Loucy (cell line): ENCODE data around the gene ZFYVE1.
A peak's percentile ranks its signal among the peaks of the same experiment; 100 is the strongest.
"Not testable (repeated sequence)": the region's sequence is repeated elsewhere in the genome, so short reads cannot be mapped to it uniquely, and the experiment has no call there.

Source experiments
- H2AFZ ChIP-seq: fragments of 200-600 bp; sonication (generic); 2 replicates; pipeline ENCODE4 v1.6.0; 2016; ENCODE audit warnings: antibody characterized with exemption, mild to moderate bottlenecking, low read length, moderate library complexity
- H3F3A ChIP-seq: fragments of 200-600 bp; 2 replicates; pipeline ENCODE4 v1.6.0; 2016; ENCODE audit warnings: antibody characterized with exemption, low read depth, mild to moderate bottlenecking
- H3K27me3 ChIP-seq: fragments of 200-600 bp; sonication (generic); 2 replicates; pipeline ENCODE4 v1.6.1; 2014; ENCODE audit warnings: low read length, mild to moderate bottlenecking; ENCODE audit not compliant: insufficient read depth, poor library complexity, severe bottlenecking
- H3K36me3 ChIP-seq: fragments of 200-600 bp; sonication (generic); 2 replicates; pipeline ENCODE4 v1.6.1; 2016; ENCODE audit warnings: low read length; ENCODE audit not compliant: insufficient read depth
- H3K4me1 ChIP-seq: fragments of 200-600 bp; sonication (generic); 2 replicates; pipeline ENCODE4 v1.5.1; 2014; ENCODE audit warnings: low read length, mild to moderate bottlenecking; ENCODE audit not compliant: insufficient read depth, poor library complexity, severe bottlenecking
- H3K4me2 ChIP-seq: fragments of 200-600 bp; sonication (generic); 2 replicates; pipeline ENCODE4 v1.6.0; 2014; ENCODE audit warnings: antibody characterized with exemption, low read length, low read depth, mild to moderate bottlenecking; ENCODE audit not compliant: poor library complexity, severe bottlenecking
- H3K4me3 ChIP-seq: fragments of 200-600 bp; sonication (generic); 2 replicates; pipeline ENCODE4 v1.5.1; 2014; ENCODE audit warnings: low read length, mild to moderate bottlenecking, mixed read lengths; ENCODE audit not compliant: poor library complexity, severe bottlenecking
- H3K79me2 ChIP-seq: fragments of 200-600 bp; sonication (generic); 2 replicates; pipeline ENCODE4 v1.6.1; 2014; ENCODE audit warnings: low read length; ENCODE audit not compliant: insufficient read depth
- H3K9ac ChIP-seq: fragments of 200-600 bp; sonication (generic); 2 replicates; pipeline ENCODE4 v1.6.0; 2014; ENCODE audit warnings: mild to moderate bottlenecking, low read depth, low read length, moderate library complexity; ENCODE audit not compliant: poor library complexity, severe bottlenecking
- H3K9me2 ChIP-seq: fragments of 200-600 bp; sonication (generic); replicated peaks from 2 replicates; pipeline ENCODE4 v1.6.1; 2016; ENCODE audit warnings: low read depth, low read length, mixed read lengths
- H3K9me3 ChIP-seq: fragments of 200-600 bp; sonication (generic); 2 replicates; pipeline ENCODE4 v1.6.1; 2014; ENCODE audit warnings: mild to moderate bottlenecking, antibody characterized with exemption, low read length, low read depth; ENCODE audit not compliant: insufficient read depth
- H4K20me1 ChIP-seq: fragments of 200-600 bp; sonication (generic); 2 replicates; pipeline ENCODE4 v1.6.0; 2014; ENCODE audit warnings: antibody characterized with exemption, low read length, mild to moderate bottlenecking; ENCODE audit not compliant: insufficient read depth, poor library complexity, severe bottlenecking
- EZH2phosphoT487 ChIP-seq: fragments of 200-600 bp; IDR thresholded peaks from 2 replicates; pipeline ENCODE4 v1.6.1; 2018; ENCODE audit warnings: antibody characterized with exemption, mild to moderate bottlenecking, moderate library complexity, borderline replicate concordance
- TF ChIP-seq, protein P1 (sequence below): fragments of 200-600 bp; sonication (generic); conservative IDR thresholded peaks from 2 replicates; pipeline ENCODE4 v1.5.1; 2014; ENCODE audit warnings: mild to moderate bottlenecking, antibody characterized with exemption, low read length

The ZFYVE1 gene

DNA sequence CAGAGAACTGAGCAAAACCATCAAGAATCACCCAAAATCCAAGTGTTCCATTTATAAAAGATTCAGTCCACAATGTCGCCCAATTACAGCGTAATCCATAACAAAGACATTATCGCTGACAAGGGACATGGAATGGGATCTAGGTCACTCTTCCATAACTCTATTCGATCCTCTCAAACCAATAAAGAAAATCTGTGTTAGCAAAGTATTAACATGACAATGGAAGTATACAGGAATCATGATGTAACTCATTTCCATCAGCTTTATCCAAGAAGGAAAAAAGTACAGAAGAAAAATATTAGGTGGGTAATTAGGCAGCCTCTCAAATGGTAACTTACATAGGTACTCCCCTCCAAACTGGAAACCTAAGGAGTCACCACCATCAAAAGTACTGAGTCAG lies 4.9 kb downstream of the ZFYVE1 start:
- H3K4me3 ChIP-seq: peak overlapping the region; percentile 65
- no peaks in the 10 kb centered on the region; the same call in 1 of the 2 replicates for H3K36me3 ChIP-seq
- H3F3A ChIP-seq: no peaks in the 10 kb centered on the region
- peaks cover 12% of the 10 kb centered on the region for H4K20me1 ChIP-seq
- TF ChIP-seq, protein P1, sequence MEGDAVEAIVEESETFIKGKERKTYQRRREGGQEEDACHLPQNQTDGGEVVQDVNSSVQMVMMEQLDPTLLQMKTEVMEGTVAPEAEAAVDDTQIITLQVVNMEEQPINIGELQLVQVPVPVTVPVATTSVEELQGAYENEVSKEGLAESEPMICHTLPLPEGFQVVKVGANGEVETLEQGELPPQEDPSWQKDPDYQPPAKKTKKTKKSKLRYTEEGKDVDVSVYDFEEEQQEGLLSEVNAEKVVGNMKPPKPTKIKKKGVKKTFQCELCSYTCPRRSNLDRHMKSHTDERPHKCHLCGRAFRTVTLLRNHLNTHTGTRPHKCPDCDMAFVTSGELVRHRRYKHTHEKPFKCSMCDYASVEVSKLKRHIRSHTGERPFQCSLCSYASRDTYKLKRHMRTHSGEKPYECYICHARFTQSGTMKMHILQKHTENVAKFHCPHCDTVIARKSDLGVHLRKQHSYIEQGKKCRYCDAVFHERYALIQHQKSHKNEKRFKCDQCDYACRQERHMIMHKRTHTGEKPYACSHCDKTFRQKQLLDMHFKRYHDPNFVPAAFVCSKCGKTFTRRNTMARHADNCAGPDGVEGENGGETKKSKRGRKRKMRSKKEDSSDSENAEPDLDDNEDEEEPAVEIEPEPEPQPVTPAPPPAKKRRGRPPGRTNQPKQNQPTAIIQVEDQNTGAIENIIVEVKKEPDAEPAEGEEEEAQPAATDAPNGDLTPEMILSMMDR: no peak
- no peak for TF ChIP-seq EZH2phosphoT487
- peaks cover 76% of the 10 kb centered on the region for H3K79me2 ChIP-seq
- H3K4me2 ChIP-seq: peak overlapping the region; percentile 90
- H2AFZ ChIP-seq: no peak overlapping the region
- H3K9me2 ChIP-seq: no peaks in the 10 kb centered on the region
- H3K9ac ChIP-seq: peak overlapping the region; percentile 34
- no peaks in the 10 kb centered on the region for H3K9me3 ChIP-seq
- H3K4me1 ChIP-seq: peaks cover 41% of the 10 kb centered on the region
- H3K27me3 ChIP-seq: no peaks in the 10 kb centered on the region

GRCh38 chr14:73016011-73016410 lies 10.9 kb downstream of the ZFYVE1 start:
- H3F3A ChIP-seq, H3K4me3 ChIP-seq, H2AFZ ChIP-seq, H3K4me1 ChIP-seq, H3K9ac ChIP-seq, H4K20me1 ChIP-seq, H3K9me2 ChIP-seq, H3K27me3 ChIP-seq, H3K9me3 ChIP-seq, H3K4me2 ChIP-seq: not testable (repeated sequence)
- Histone ChIP-seq H3K79me2 (peaks cover 39% of the 10 kb centered on the region), H3K36me3 (peaks cover 10% of the 10 kb centered on the region; the same call in 1 of the 2 replicates)

DNA sequence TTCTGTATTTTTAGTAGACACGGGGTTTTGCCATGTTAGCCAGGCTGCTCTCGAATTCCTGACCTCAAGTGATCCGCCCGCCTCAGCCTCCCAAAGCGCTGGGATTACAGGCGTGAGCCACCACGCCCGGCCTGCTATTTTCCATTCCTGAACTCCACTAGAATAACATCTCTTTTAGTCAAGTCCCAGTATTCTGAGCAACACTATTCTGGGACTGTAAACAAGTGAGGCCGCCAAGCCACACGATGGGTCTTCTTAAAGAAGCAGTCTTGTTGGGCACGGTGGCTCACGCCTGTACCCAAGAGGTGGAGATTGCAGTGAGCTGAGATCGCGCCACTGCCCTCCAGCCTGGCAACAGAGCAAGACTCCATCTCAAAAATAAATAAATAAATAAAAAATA lies 11.4 kb downstream of the ZFYVE1 start:
- H3K4me3 ChIP-seq, H3K4me1 ChIP-seq, H3K9ac ChIP-seq, H3F3A ChIP-seq, H3K4me2 ChIP-seq, H4K20me1 ChIP-seq, H3K27me3 ChIP-seq, H2AFZ ChIP-seq, H3K9me3 ChIP-seq, H3K9me2 ChIP-seq: not testable (repeated sequence)
- Histone ChIP-seq H3K79me2 (peaks cover 36% of the 10 kb centered on the region), H3K36me3 (peaks cover 10% of the 10 kb centered on the region; the same call in 1 of the 2 replicates)

DNA sequence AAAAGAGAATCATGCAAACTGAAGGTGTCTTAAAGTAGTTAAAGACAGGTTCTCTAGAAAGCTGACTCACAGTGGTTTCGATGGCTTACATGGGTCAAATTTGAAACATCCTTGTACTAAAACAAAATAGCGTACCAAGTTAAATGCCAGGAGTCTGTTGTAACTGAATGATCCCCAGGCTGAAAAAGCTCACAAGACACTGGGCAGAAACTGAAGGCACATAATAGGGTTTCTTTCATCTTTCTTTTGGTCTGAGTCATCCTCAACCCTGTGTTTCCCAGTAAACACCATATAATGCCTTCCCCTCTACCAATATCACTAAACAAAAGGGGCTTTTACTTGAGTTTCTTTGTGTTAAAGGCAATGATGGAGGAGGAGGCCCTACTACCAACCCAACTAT lies 12.8 kb downstream of the ZFYVE1 start:
- Histone ChIP-seq H4K20me1 (peaks cover 2% of the 10 kb centered on the region), H3K27me3 (no peaks in the 10 kb centered on the region), H3K9me3 (no peaks in the 10 kb centered on the region), H3K9ac (no peak overlapping the region), H2AFZ (no peak overlapping the region), H3K36me3 (peaks cover 19% of the 10 kb centered on the region; the same call in 1 of the 2 replicates), H3K4me3 (no peak overlapping the region), H3K9me2 (no peaks in the 10 kb centered on the region), H3K4me1 (peaks cover 2% of the 10 kb centered on the region), H3K4me2 (peak overlapping the region; percentile 7), H3K79me2 (peaks cover 32% of the 10 kb centered on the region), H3F3A (no peaks in the 10 kb centered on the region)
- TF ChIP-seq, protein P1: no peak
- TF ChIP-seq EZH2phosphoT487: no peak

DNA sequence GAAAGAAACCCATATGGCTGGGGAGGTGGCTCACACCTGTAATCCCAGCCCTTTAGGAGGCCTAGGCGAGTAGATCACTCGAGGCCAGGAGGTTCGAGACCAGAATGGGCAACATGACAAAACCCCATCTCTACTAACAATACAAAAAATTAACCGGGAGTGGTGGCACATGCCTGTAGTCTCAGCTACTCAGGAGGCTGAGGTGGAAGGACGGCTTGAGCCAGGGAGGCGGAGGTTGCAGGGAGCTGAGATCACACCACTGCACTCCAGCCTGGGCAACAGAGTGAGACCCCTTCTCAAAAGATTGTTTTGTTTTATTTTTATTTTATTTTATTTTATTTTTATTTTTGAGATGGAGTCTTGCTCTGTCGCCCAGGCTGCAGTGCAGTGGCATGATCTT lies 15.7 kb downstream of the ZFYVE1 start:
- H3K9me3 ChIP-seq, H4K20me1 ChIP-seq: not testable (repeated sequence)
- peaks cover 26% of the 10 kb centered on the region; the same call in 1 of the 2 replicates for H3K36me3 ChIP-seq

More for the DNA sequence above, 15.7 kb downstream of the ZFYVE1 start:
- peaks cover 28% of the 10 kb centered on the region for H3K79me2 ChIP-seq
- H2AFZ ChIP-seq, H3K27me3 ChIP-seq, H3K9me2 ChIP-seq, H3K4me3 ChIP-seq, H3K9ac ChIP-seq, H3K4me1 ChIP-seq, H3K4me2 ChIP-seq, H3F3A ChIP-seq: not testable (repeated sequence)
